HepG2 (cell line): Measurements from ENCODE around the gene PLIN3. TPM values are rescaled to one million over a fixed set of nuclear protein-coding genes. Genes with fewer than 3 reads are reported as not detected.
A peak's percentile ranks its signal among the peaks of the same experiment; 100 is the strongest.
"Not testable (repeated sequence)": the region's sequence is repeated elsewhere in the genome, so short reads cannot be mapped to it uniquely, and the experiment has no call there.

Experiments used
- ASH2L ChIP-seq: fragments of 300-600, 200-600 bp; sonication (generic); IDR thresholded peaks from 2 replicates; pipeline ENCODE4 v1.7.0; 2017; ENCODE audit warnings: low read depth, mild to moderate bottlenecking, moderate library complexity, mixed read lengths, low read length; ENCODE audit not compliant: insufficient read length
- CENPT ChIP-seq: sonication (generic); formaldehyde crosslinking; IDR thresholded peaks from 2 replicates; pipeline ENCODE4 v1.8.0; 2022; ENCODE audit warnings: low read depth, mild to moderate bottlenecking, moderate library complexity, missing genetic modification reagents
- DMAP1 ChIP-seq: IDR thresholded peaks from 2 replicates; pipeline ENCODE4 v1.6.1; 2016
- MXD4 ChIP-seq: IDR thresholded peaks from 2 replicates; pipeline ENCODE4 v1.6.1; 2016; ENCODE audit warnings: mild to moderate bottlenecking, missing biosample characterization, missing genetic modification reagents
- PBX3 ChIP-seq: sonication (generic); formaldehyde crosslinking; IDR thresholded peaks from 2 replicates; pipeline ENCODE4 v1.8.1; 2023; ENCODE audit warnings: missing genetic modification reagents, inconsistent platforms, borderline replicate concordance
- SAFB2 ChIP-seq: sonication (generic); formaldehyde crosslinking; IDR thresholded peaks from 2 replicates; pipeline ENCODE4 v1.5.1; 2020; ENCODE audit warnings: missing genetic modification reagents, low read depth, mild to moderate bottlenecking, borderline replicate concordance
- ZFX ChIP-seq: sonication (generic); formaldehyde crosslinking; IDR thresholded peaks from 2 replicates; pipeline ENCODE4 v1.4.0; 2020; ENCODE audit warnings: mild to moderate bottlenecking, low read depth, missing genetic modification reagents, moderate library complexity
- ZNF552 ChIP-seq: sonication (generic); formaldehyde crosslinking; IDR thresholded peaks from 2 replicates; pipeline ENCODE4 v1.9.0; 2022; ENCODE audit warnings: missing genetic modification reagents, mild to moderate bottlenecking, borderline replicate concordance
- ZNF724P ChIP-seq: sonication (generic); formaldehyde crosslinking; IDR thresholded peaks from 2 replicates; pipeline ENCODE4 v1.8.0; 2022; ENCODE audit warnings: missing genetic modification reagents, borderline replicate concordance
- ZNF777 ChIP-seq: sonication (generic); formaldehyde crosslinking; IDR thresholded peaks from 2 replicates; pipeline ENCODE4 v1.4.0; 2020; ENCODE audit warnings: missing genetic modification reagents
- polyA plus RNA-seq, 8 experiments: library from polyadenylated mRNA; depleted of rRNA in 3 of 8; stranded (reverse) in 7 of 8; unstranded in 1 of 8; fragments of >200 nt; fragmentation: Illumina TruSeq in 4 of 8; extraction: Trizol in 4 of 8; gene quantifications; 2 replicates each; pipeline versions ENCODE4 v1.2.1 to v1.2.3, GENCODE V29; 2011 to 2016; ENCODE audit warnings: low read depth in 4 of 8, missing spikeins in 1 of 8, mixed read lengths in 1 of 8; ENCODE audit not compliant: insufficient read depth in 1 of 8
- total RNA-seq, 5 experiments: library from RNA; depleted of rRNA; stranded (reverse); fragments of >200 nt; fragmentation: Illumina TruSeq; extraction: Trizol; gene quantifications; 2 replicates each; pipeline ENCODE4 v1.2.3, GENCODE V29; 2016; ENCODE audit warnings: low read depth in 1 of 5
- TF ChIP-seq, protein P1 (sequence below): sonication (generic); formaldehyde crosslinking; IDR thresholded peaks from 2 replicates; pipeline ENCODE4 v1.8.1; 2023; ENCODE audit warnings: missing genetic modification reagents, mild to moderate bottlenecking, borderline replicate concordance
- TF ChIP-seq, protein P2 (sequence below): sonication (generic); formaldehyde crosslinking; IDR thresholded peaks from 2 replicates; pipeline ENCODE4 v1.5.0; 2020; ENCODE audit warnings: missing genetic modification reagents, mild to moderate bottlenecking, borderline replicate concordance
- TF ChIP-seq, protein P3 (sequence below), 2 experiments: sonication (generic) in 1 of 2; formaldehyde crosslinking in 1 of 2; IDR thresholded peaks; 2 replicates each; pipeline versions ENCODE4 v1.6.1 to v1.9.0; 2014 to 2022; ENCODE audit warnings: antibody characterized with exemption in 1 of 2, borderline replicate concordance in 1 of 2, inconsistent platforms in 1 of 2, low read depth in 1 of 2, missing genetic modification reagents in 1 of 2

PLIN3 gene
- total and polyA plus RNA-seq, 2 of the 13 experiments (the other 11 are each of a cell fraction or from before 2014, with no cell fraction given): 49.3 to 57.9 TPM

- peak; percentile 25 for TF ChIP-seq ASH2L
- TF ChIP-seq ZNF724P (CRISPR knock-in tag): 0 out of 2 replicates have a peak, but pooled peaks have one; percentile 9
- TF ChIP-seq, protein P1, sequence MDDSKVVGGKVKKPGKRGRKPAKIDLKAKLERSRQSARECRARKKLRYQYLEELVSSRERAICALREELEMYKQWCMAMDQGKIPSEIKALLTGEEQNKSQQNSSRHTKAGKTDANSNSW (CRISPR knock-in tag): peak; percentile 59; the same call in 1 of the 2 replicates
- TF ChIP-seq SAFB2 (CRISPR knock-in tag): peak; percentile 55; the same call in 1 of the 2 replicates
- peak; percentile 73 for TF ChIP-seq DMAP1 (CRISPR knock-in tag)
- peak; percentile 74; the same call in 1 of the 2 replicates for TF ChIP-seq MXD4 (CRISPR knock-in tag)
- peak; percentile 25; the same call in 1 of the 2 replicates for TF ChIP-seq CENPT
- 0 out of 2 replicates have a peak, but pooled peaks have one; percentile 25 for TF ChIP-seq PBX3
- 0 out of 2 replicates have a peak, but pooled peaks have one; percentile 50 for TF ChIP-seq ZNF552 (CRISPR knock-in tag)
- TF ChIP-seq, protein P2, sequence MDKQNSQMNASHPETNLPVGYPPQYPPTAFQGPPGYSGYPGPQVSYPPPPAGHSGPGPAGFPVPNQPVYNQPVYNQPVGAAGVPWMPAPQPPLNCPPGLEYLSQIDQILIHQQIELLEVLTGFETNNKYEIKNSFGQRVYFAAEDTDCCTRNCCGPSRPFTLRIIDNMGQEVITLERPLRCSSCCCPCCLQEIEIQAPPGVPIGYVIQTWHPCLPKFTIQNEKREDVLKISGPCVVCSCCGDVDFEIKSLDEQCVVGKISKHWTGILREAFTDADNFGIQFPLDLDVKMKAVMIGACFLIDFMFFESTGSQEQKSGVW (CRISPR knock-in tag): peak; percentile 68; the same call in 1 of the 2 replicates
- peak; percentile 71 for TF ChIP-seq ZFX (CRISPR knock-in tag)
- TF ChIP-seq, protein P3, sequence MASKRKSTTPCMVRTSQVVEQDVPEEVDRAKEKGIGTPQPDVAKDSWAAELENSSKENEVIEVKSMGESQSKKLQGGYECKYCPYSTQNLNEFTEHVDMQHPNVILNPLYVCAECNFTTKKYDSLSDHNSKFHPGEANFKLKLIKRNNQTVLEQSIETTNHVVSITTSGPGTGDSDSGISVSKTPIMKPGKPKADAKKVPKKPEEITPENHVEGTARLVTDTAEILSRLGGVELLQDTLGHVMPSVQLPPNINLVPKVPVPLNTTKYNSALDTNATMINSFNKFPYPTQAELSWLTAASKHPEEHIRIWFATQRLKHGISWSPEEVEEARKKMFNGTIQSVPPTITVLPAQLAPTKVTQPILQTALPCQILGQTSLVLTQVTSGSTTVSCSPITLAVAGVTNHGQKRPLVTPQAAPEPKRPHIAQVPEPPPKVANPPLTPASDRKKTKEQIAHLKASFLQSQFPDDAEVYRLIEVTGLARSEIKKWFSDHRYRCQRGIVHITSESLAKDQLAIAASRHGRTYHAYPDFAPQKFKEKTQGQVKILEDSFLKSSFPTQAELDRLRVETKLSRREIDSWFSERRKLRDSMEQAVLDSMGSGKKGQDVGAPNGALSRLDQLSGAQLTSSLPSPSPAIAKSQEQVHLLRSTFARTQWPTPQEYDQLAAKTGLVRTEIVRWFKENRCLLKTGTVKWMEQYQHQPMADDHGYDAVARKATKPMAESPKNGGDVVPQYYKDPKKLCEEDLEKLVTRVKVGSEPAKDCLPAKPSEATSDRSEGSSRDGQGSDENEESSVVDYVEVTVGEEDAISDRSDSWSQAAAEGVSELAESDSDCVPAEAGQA (IDR thresholded peaks at IDR 0.05; ENCODE audit: low read depth): not testable (repeated sequence)
- TF ChIP-seq, protein P3 (CRISPR knock-in tag; IDR thresholded peaks at IDR 0.05; ENCODE audit: borderline replicate concordance): 0 out of 2 replicates have a peak, but pooled peaks have one; percentile 64
- peak; percentile 78 for TF ChIP-seq ZNF777 (CRISPR knock-in tag)
Measured at GRCh38 chr19:4792019-4792865, 75.2 kb downstream of the PLIN3 start (continued).
